DND-41 (cell line): Measurements from ENCODE around the gene NCAPD3.

Experiments
- ATAC-seq: fragments of 200-7000 bp; cut with Tn5 transposase; 3 replicates; pipeline ENCODE4 v1.9.1; 2021; ENCODE audit warnings: low read depth; ENCODE audit not compliant: insufficient read depth
- DNase-seq: peaks from one replicate; pipeline ENCODE4 v3.0.0-alpha.2; 2020
- H2AFZ ChIP-seq: 2 replicates; pipeline ENCODE4 v1.6.0; 2012; ENCODE audit warnings: low read depth, low read length
- H3K27ac ChIP-seq: 2 replicates; pipeline ENCODE4 v1.5.1; 2012; ENCODE audit warnings: low read length, inconsistent platforms
- H3K27me3 ChIP-seq: fragments of 200-600 bp; sonication (generic); 2 replicates; pipeline ENCODE4 v1.6.0; 2012; ENCODE audit warnings: low read length, mild to moderate bottlenecking, inconsistent platforms; ENCODE audit not compliant: insufficient read depth, poor library complexity
- H3K36me3 ChIP-seq: 2 replicates; pipeline ENCODE4 v1.5.1; 2012; ENCODE audit warnings: low read length, inconsistent platforms; ENCODE audit not compliant: insufficient read depth
- H3K4me1 ChIP-seq: 2 replicates; pipeline ENCODE4 v1.5.1; 2012; ENCODE audit warnings: mild to moderate bottlenecking, low read length; ENCODE audit not compliant: insufficient read depth
- H3K4me2 ChIP-seq: 2 replicates; pipeline ENCODE4 v1.6.0; 2012; ENCODE audit warnings: mild to moderate bottlenecking, moderate library complexity, low read length, inconsistent platforms; ENCODE audit not compliant: insufficient read depth
- H3K4me3 ChIP-seq, 2 experiments: fragments of 200-600 bp in 1 of 2; shearing (Covaris generic) in 1 of 2; 2 replicates each; pipeline ENCODE4 v1.5.1; 2012 to 2016; ENCODE audit warnings: inconsistent platforms in 2 of 2, low read length in 2 of 2, mild to moderate bottlenecking in 2 of 2, low read depth in 1 of 2, moderate library complexity in 1 of 2
- H3K79me2 ChIP-seq: 2 replicates; pipeline ENCODE4 v1.6.0; 2012; ENCODE audit warnings: low read length, inconsistent platforms; ENCODE audit not compliant: insufficient read depth
- H3K9ac ChIP-seq: 2 replicates; pipeline ENCODE4 v1.6.0; 2012; ENCODE audit warnings: low read depth, mild to moderate bottlenecking, inconsistent platforms, low read length, moderate library complexity
- H3K9me3 ChIP-seq: 2 replicates; pipeline ENCODE4 v1.5.1; 2012; ENCODE audit warnings: low read length, moderate library complexity, mild to moderate bottlenecking, inconsistent platforms; ENCODE audit not compliant: insufficient read depth, severe bottlenecking
- H4K20me1 ChIP-seq: 2 replicates; pipeline ENCODE4 v1.6.0; 2012; ENCODE audit warnings: low read length; ENCODE audit not compliant: insufficient read depth
- CTCF ChIP-seq: IDR thresholded peaks from 2 replicates; pipeline ENCODE4 v1.5.1; 2012; ENCODE audit warnings: borderline replicate concordance, low read length, moderate library complexity, mild to moderate bottlenecking; ENCODE audit not compliant: poor library complexity, severe bottlenecking; ENCODE audit errors: extremely low read depth
- EZH2 ChIP-seq: IDR thresholded peaks from 3 replicates; pipeline ENCODE4 v1.6.1; 2012; ENCODE audit warnings: borderline replicate concordance, low read depth, mild to moderate bottlenecking, moderate library complexity, low read length, inconsistent platforms; ENCODE audit not compliant: severe bottlenecking

The NCAPD3 gene

GRCh38 chr11:134236834-134237556 lies 13.2 kb upstream of the NCAPD3 start:
- DNase-seq: no peak
- no peak overlapping the region for H2AFZ ChIP-seq
- no peak for TF ChIP-seq CTCF
- TF ChIP-seq EZH2: no peak
- no peak overlapping the region for H3K4me2 ChIP-seq
- 0 out of 2 replicates have a peak, but pooled peaks cover 3% of the 10 kb centered on the region for H3K4me1 ChIP-seq
- no peaks in the 10 kb centered on the region for H3K9me3 ChIP-seq
- no peaks in the 10 kb centered on the region for H3K27me3 ChIP-seq
- H3K79me2 ChIP-seq: peaks cover 38% of the 10 kb centered on the region
- H3K27ac ChIP-seq: no peak overlapping the region
- H3K9ac ChIP-seq: no peak overlapping the region
- no peak for ATAC-seq
- H3K36me3 ChIP-seq: peaks cover 85% of the 10 kb centered on the region
- H4K20me1 ChIP-seq: peaks cover 30% of the 10 kb centered on the region
- H3K4me3 ChIP-seq: no peak overlapping the region

GRCh38 chr11:134235399-134235798 lies 11.6 kb upstream of the NCAPD3 start:
- no peak for ATAC-seq
- H3K4me3 ChIP-seq: no peak overlapping the region
- H3K9me3 ChIP-seq: no peaks in the 10 kb centered on the region
- H3K9ac ChIP-seq: no peak overlapping the region
- no peak for DNase-seq
- peaks cover 54% of the 10 kb centered on the region for H3K79me2 ChIP-seq
- peaks cover 5% of the 10 kb centered on the region; the same call in 1 of the 2 replicates for H3K4me1 ChIP-seq
- H3K36me3 ChIP-seq: peaks cover 83% of the 10 kb centered on the region
- TF ChIP-seq CTCF (no peak), EZH2 (no peak)
- no peak overlapping the region for H3K27ac ChIP-seq
- peaks cover 41% of the 10 kb centered on the region for H4K20me1 ChIP-seq
- H2AFZ ChIP-seq: no peak overlapping the region
- H3K4me2 ChIP-seq: no peak overlapping the region
- no peaks in the 10 kb centered on the region for H3K27me3 ChIP-seq

GRCh38 chr11:134233729-134234179 lies 10.0 kb upstream of the NCAPD3 start:
- Histone ChIP-seq H3K4me1 (peaks cover 16% of the 10 kb centered on the region), H3K27me3 (no peaks in the 10 kb centered on the region), H3K79me2 (peaks cover 71% of the 10 kb centered on the region), H4K20me1 (peaks cover 58% of the 10 kb centered on the region), H3K9ac (no peak overlapping the region), H2AFZ (no peak overlapping the region), H3K4me2 (no peak overlapping the region), H3K27ac (no peak overlapping the region), H3K9me3 (no peaks in the 10 kb centered on the region), H3K4me3 (no peak overlapping the region), H3K36me3 (peaks cover 79% of the 10 kb centered on the region)
- TF ChIP-seq EZH2: no peak
- TF ChIP-seq CTCF: no peak
- ATAC-seq: no peak
- DNase-seq: no peak
